K562 (cell line): ENCODE data around the gene UFSP1. TPM values are rescaled to one million over a fixed set of nuclear protein-coding genes. Genes with fewer than 3 reads are reported as not detected.

Experiments
- ATAC-seq: fragments of 200-7000 bp; cut with Tn5 transposase; 3 replicates; pipeline ENCODE4 v1.9.1; 2020; ENCODE audit warnings: moderate library complexity
- BruUV-seq: library from RNA; stranded (reverse); fragments of 400-500 nt; replicated peaks from 2 replicates; lab custom pipeline; 2021; lab: Mats Ljungman, UMichigan
- CTCF ChIA-PET: fragments of 300-600 bp; formaldehyde crosslinking; extraction: SDS; loops from one replicate; lab custom pipeline; 2021; ENCODE audit warnings: low intra/inter-chr PET ratio; lab: Yijun Ruan, JAX
- POLR2A ChIA-PET: fragments of 300-600, 350-650 bp; sonication (Branson Sonifier 250); formaldehyde crosslinking; extraction: SDS; loops from one replicate; lab custom pipeline; 2021; ENCODE audit warnings: antibody characterized with exemption, inconsistent platforms; lab: Yijun Ruan, JAX
- DNase-seq, 4 experiments: peaks; one replicate each; pipeline versions ENCODE4 v3.0.0 to v3.0.0-alpha.2; 2011 to 2018; ENCODE audit warnings: low spot score in 3 of 4, mixed read lengths in 3 of 4; ENCODE audit errors: extremely low read depth in 1 of 4
- FAIRE-seq: peaks from 2 replicates; lab custom pipeline; 2011; peaks lifted over from hg19 to GRCh38; lab: Jason Lieb, UNC
- H2AFZ ChIP-seq: 2 replicates; pipeline ENCODE4 v1.6.0; 2011; ENCODE audit warnings: low read depth, low read length, control low read depth, inconsistent platforms
- H3K27ac ChIP-seq: fragments of 200-600 bp; 3 replicates; pipeline ENCODE4 v1.8.0; 2011; ENCODE audit warnings: low read depth, mild to moderate bottlenecking, control low read depth, inconsistent platforms, low read length, moderate library complexity, mixed read lengths; ENCODE audit errors: extremely low read depth
- H3K27me3 ChIP-seq, 2 experiments: fragments of 300-600 bp in 1 of 2; 2 replicates in 1 of 2; 3 replicates in 1 of 2; pipeline versions ENCODE4 v1.6.0 to v1.8.0; 2011; ENCODE audit warnings: inconsistent platforms in 2 of 2, low read length in 2 of 2, mild to moderate bottlenecking in 1 of 2, mixed read lengths in 1 of 2, moderate library complexity in 1 of 2; ENCODE audit not compliant: control insufficient read depth in 2 of 2, insufficient read depth in 2 of 2
- H3K36me3 ChIP-seq: fragments of 300-600 bp; 3 replicates; pipeline ENCODE4 v1.8.0; 2011; ENCODE audit warnings: mild to moderate bottlenecking, low read length, inconsistent platforms; ENCODE audit not compliant: control insufficient read depth, insufficient read depth
- H3K4me1 ChIP-seq, 2 experiments: fragments of 200-600 bp in 1 of 2; replicated peaks in 1 of 2; 2 replicates in 1 of 2; 3 replicates in 1 of 2; pipeline versions ENCODE4 v1.5.1 to v1.8.0; 2011; ENCODE audit warnings: inconsistent platforms in 2 of 2, low read length in 2 of 2, mild to moderate bottlenecking in 1 of 2, mixed read lengths in 1 of 2, moderate library complexity in 1 of 2; ENCODE audit not compliant: control insufficient read depth in 2 of 2, insufficient read depth in 2 of 2
- H3K4me2 ChIP-seq: 2 replicates; pipeline ENCODE4 v1.6.1; 2011; ENCODE audit warnings: low read length, control low read depth, inconsistent platforms, mixed read lengths; ENCODE audit not compliant: insufficient read depth
- H3K4me3 ChIP-seq: fragments of 200-600 bp; sonication (generic), shearing (Covaris generic); 2 replicates; pipeline ENCODE4 v1.5.1; 2016; ENCODE audit warnings: control low read depth, inconsistent platforms
- H3K79me2 ChIP-seq: fragments of 200-600 bp; 3 replicates; pipeline ENCODE4 v1.8.0; 2011; ENCODE audit warnings: low read length, inconsistent platforms; ENCODE audit not compliant: control insufficient read depth, insufficient read depth
- H3K9ac ChIP-seq, 2 experiments: 2 replicates each; pipeline versions ENCODE4 v1.6.0 to v1.6.1; 2011; ENCODE audit warnings: low read depth in 2 of 2, low read length in 2 of 2, control low read depth in 1 of 2, inconsistent platforms in 1 of 2, mild to moderate bottlenecking in 1 of 2, mixed read lengths in 1 of 2; ENCODE audit not compliant: insufficient read depth in 1 of 2
- H3K9me1 ChIP-seq: one replicate; pipeline ENCODE4 v1.6.0; 2011; ENCODE audit warnings: inconsistent platforms, mild to moderate bottlenecking, low read length, moderate library complexity; ENCODE audit not compliant: control insufficient read depth, insufficient read depth
- H3K9me3 ChIP-seq: replicated peaks from 2 replicates; pipeline ENCODE4 v1.5.1; 2011; ENCODE audit warnings: low read depth, low read length, inconsistent platforms; ENCODE audit not compliant: control insufficient read depth, insufficient read depth
- H4K20me1 ChIP-seq: replicated peaks from 2 replicates; pipeline ENCODE4 v1.6.1; 2011; ENCODE audit warnings: low read length, inconsistent platforms, mixed read lengths; ENCODE audit not compliant: control insufficient read depth, insufficient read depth
- ATF4 ChIP-seq: fragments of 450-650 bp; formaldehyde crosslinking; IDR thresholded peaks from 2 replicates; pipeline ENCODE4 v1.4.0; 2022; ENCODE audit warnings: mild to moderate bottlenecking, moderate library complexity
- DPF2 ChIP-seq: fragments of 450-650 bp; IDR thresholded peaks from 2 replicates; pipeline ENCODE4 v1.6.1; 2016
- FOXP4 ChIP-seq: sonication (generic); formaldehyde crosslinking; IDR thresholded peaks from 2 replicates; pipeline ENCODE4 v1.8.0; 2022; ENCODE audit warnings: mild to moderate bottlenecking, missing genetic modification reagents, borderline replicate concordance
- GABPB2 ChIP-seq: fragments of 250-450 bp; sonication (Bioruptor Pico); conservative IDR thresholded peaks from 2 replicates; pipeline ENCODE4 v1.5.1; 2021; ENCODE audit warnings: mild to moderate bottlenecking
- SNAPC5 ChIP-seq: fragments of 250-450 bp; sonication (Bioruptor Pico); IDR thresholded peaks from 2 replicates; pipeline ENCODE4 v1.8.0; 2021; ENCODE audit warnings: moderate library complexity, mild to moderate bottlenecking, inconsistent platforms
- ZKSCAN8 ChIP-seq: fragments of 200-800 bp; sonication (Bioruptor generic); IDR thresholded peaks from 2 replicates; pipeline ENCODE4 v1.6.1; 2016; ENCODE audit warnings: missing genetic modification characterization, missing compliant biosample characterization
- ZNF140 ChIP-seq: fragments of 250-450 bp; sonication (Bioruptor Pico); IDR thresholded peaks from 2 replicates; pipeline ENCODE4 v1.8.0; 2021; ENCODE audit warnings: moderate library complexity, mild to moderate bottlenecking, inconsistent platforms
- ZNF217 ChIP-seq: sonication (generic); formaldehyde crosslinking; IDR thresholded peaks from 2 replicates; pipeline ENCODE4 v1.8.0; 2022; ENCODE audit warnings: mild to moderate bottlenecking, missing genetic modification reagents
- ZSCAN32 ChIP-seq: fragments of 450-650 bp; formaldehyde crosslinking; IDR thresholded peaks from 2 replicates; pipeline ENCODE4 v1.4.0; 2020; ENCODE audit warnings: mild to moderate bottlenecking, moderate library complexity
- WGBS: fragments of 100-300 bp; shearing (Covaris generic); methylation state at CpG from one replicate; pipeline ENCODE4 v1.1.6; 2016; ENCODE audit warnings: low coverage, mixed read lengths; ENCODE audit not compliant: insufficient coverage; ENCODE audit errors: missing lambda C conversion rate; 5-methylcytosine and 5-hydroxymethylcytosine counted together
- in situ Hi-C: fragments of 300-500 bp; cut with MboI; formaldehyde crosslinking; loops from 4 replicates; pipeline ENCODE4 v1.15.0; 2018; ENCODE audit warnings: inconsistent platforms, mixed read lengths
- intact Hi-C: fragments of 100-400 bp; cut with micrococcal nuclease; formaldehyde crosslinking; loops from 2 replicates; pipeline ENCODE4 v1.14.2; 2022
- polyA plus RNA-seq, 8 experiments: library from polyadenylated mRNA; depleted of rRNA in 4 of 8; stranded (reverse) in 5 of 8; unstranded in 3 of 8; fragments of >200 nt; fragmentation: Nextera tagmentation in 2 of 8; fragmentation: Illumina TruSeq in 1 of 8; extraction: Ambion mirVana in 2 of 8; extraction: Trizol in 1 of 8; gene quantifications; 2 replicates each; pipeline versions ENCODE4 v1.2.1 to v1.2.3, GENCODE V29; 2011 to 2014; ENCODE audit warnings: inconsistent platforms in 1 of 8, missing spikeins in 1 of 8
- total RNA-seq, 7 experiments: library from RNA; depleted of rRNA in 6 of 7; stranded (reverse); fragments of >200 nt in 6 of 7; fragmentation: Illumina TruSeq in 2 of 7; extraction: Trizol in 2 of 7; gene quantifications; 2 replicates each; pipeline versions ENCODE4 v1.2.1 to v1.2.3, GENCODE V29; 2011 to 2021; ENCODE audit warnings: low replicate concordance in 1 of 7
- TF ChIP-seq, protein P1 (sequence below): fragments of 250-450 bp; sonication (Bioruptor Pico); IDR thresholded peaks from 2 replicates; pipeline ENCODE4 v1.5.0; 2020; ENCODE audit warnings: mild to moderate bottlenecking

Gene UFSP1
- total and polyA plus RNA-seq, 9 of the 15 experiments (the other 6 are each of a cell fraction or from before 2014, with no cell fraction given): 0.50 to 18.8 (median 2.1) TPM

DNA sequence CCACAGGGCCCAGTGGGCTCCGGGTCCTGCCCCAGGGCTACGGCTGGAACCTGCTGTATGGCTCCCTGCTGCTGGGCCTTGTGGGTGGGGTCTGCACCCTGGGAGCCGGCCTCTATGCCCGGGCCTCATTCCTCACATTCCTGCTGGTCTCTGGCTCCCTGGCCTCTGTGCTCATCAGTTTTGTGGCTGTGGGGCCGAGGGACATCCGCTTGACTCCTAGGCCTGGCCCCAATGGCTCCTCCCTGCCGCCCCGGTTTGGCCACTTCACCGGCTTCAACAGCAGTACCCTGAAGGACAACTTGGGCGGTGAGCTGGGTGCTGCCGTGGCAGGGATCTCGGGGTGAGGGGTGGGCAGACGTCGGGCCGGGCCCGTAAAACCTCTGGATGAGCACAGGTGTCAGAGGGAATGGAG lies 32.6 kb downstream of the UFSP1 start:
- no TSS peak for BruUV-seq
- 0 out of 4 replicates have a peak overlapping the region, but pooled peaks of 1 of the 2 experiments have one; percentile 56 for H3K9ac ChIP-seq
- ChIA-PET CTCF (no interaction called here), POLR2A (interaction anchor here (1.1 kb wide), 1 partner anchor 684 kb away, joined by 3 read pairs; no protein-coding TSS in a partner anchor)
- intact Hi-C loops (no loop called here), in situ Hi-C loops (no loop called here)
- H3K4me2 ChIP-seq: no peak overlapping the region
- no peak overlapping the region for H3K27ac ChIP-seq
- no peak for TF ChIP-seq SNAPC5 (CRISPR knock-in tag)
- no peak for TF ChIP-seq DPF2
- TF ChIP-seq, protein P1, sequence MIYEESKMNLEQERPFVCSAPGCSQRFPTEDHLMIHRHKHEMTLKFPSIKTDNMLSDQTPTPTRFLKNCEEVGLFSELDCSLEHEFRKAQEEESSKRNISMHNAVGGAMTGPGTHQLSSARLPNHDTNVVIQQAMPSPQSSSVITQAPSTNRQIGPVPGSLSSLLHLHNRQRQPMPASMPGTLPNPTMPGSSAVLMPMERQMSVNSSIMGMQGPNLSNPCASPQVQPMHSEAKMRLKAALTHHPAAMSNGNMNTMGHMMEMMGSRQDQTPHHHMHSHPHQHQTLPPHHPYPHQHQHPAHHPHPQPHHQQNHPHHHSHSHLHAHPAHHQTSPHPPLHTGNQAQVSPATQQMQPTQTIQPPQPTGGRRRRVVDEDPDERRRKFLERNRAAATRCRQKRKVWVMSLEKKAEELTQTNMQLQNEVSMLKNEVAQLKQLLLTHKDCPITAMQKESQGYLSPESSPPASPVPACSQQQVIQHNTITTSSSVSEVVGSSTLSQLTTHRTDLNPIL: no peak
- no peak for TF ChIP-seq ATF4
- TF ChIP-seq FOXP4 (CRISPR knock-in tag): no peak
- no peak for TF ChIP-seq ZSCAN32
- TF ChIP-seq ZNF217: no peak
- TF ChIP-seq ZKSCAN8: no peak
- TF ChIP-seq ZNF140 (CRISPR knock-in tag): no peak
- TF ChIP-seq GABPB2 (CRISPR knock-in tag): no peak
- no peaks in the 10 kb centered on the region for H3K9me3 ChIP-seq
- H3K27me3 ChIP-seq: no peaks in the 10 kb centered on the region; a peak in 1 of 5 replicates
- no peak overlapping the region for H3K4me3 ChIP-seq
- DNase-seq (peak in 1 of 4 experiments; percentile 2), ATAC-seq (no peak), FAIRE-seq (no peak)
- H3K9me1 ChIP-seq: no peaks in the 10 kb centered on the region
- no peaks in the 10 kb centered on the region for H4K20me1 ChIP-seq
- no peak overlapping the region for H2AFZ ChIP-seq
- H3K36me3 ChIP-seq: peaks cover 20% of the 10 kb centered on the region; the same call in 2 of the 3 replicates
- H3K4me1 ChIP-seq: peaks cover under 1 to 50% of the 10 kb centered on the region in 2 experiments; a peak in 4 of 5 replicates
- 89% methylated on average over 16 of the region's 16 CpGs for WGBS
- H3K79me2 ChIP-seq: peaks cover 13% of the 10 kb centered on the region
